Ishikawa (cell line): ENCODE data around the gene SLC35A3.

Experiments
- CEBPB ChIP-seq: IDR thresholded peaks from 2 replicates; pipeline ENCODE4 v1.6.1; 2012
- CREB1 ChIP-seq: IDR thresholded peaks from 2 replicates; pipeline ENCODE4 v1.6.1; 2012; ENCODE audit warnings: low read depth
- EGR1 ChIP-seq: IDR thresholded peaks from 2 replicates; pipeline ENCODE4 v1.6.1; 2012
- EP300 ChIP-seq: IDR thresholded peaks from 2 replicates; pipeline ENCODE4 v1.6.1; 2012; ENCODE audit warnings: borderline replicate concordance
- FOXM1 ChIP-seq: IDR thresholded peaks from 2 replicates; pipeline ENCODE4 v1.6.1; 2012; ENCODE audit warnings: low read depth, borderline replicate concordance
- NFIC ChIP-seq: IDR thresholded peaks from 2 replicates; pipeline ENCODE4 v1.6.1; 2012
- RAD21 ChIP-seq: IDR thresholded peaks from 2 replicates; pipeline ENCODE4 v1.6.1; 2012; ENCODE audit warnings: low read depth
- TAF1 ChIP-seq: IDR thresholded peaks from 2 replicates; pipeline ENCODE4 v1.6.1; 2012; ENCODE audit warnings: low read depth, mild to moderate bottlenecking
- TCF12 ChIP-seq: IDR thresholded peaks from 2 replicates; pipeline ENCODE4 v1.6.1; 2012; ENCODE audit warnings: low read depth
- TEAD4 ChIP-seq: IDR thresholded peaks from 2 replicates; pipeline ENCODE4 v1.6.1; 2012
- YY1 ChIP-seq: IDR thresholded peaks from 2 replicates; pipeline ENCODE4 v1.6.1; 2012; ENCODE audit warnings: low read depth
- ZBTB7A ChIP-seq: IDR thresholded peaks from 2 replicates; pipeline ENCODE4 v1.6.1; 2012; ENCODE audit warnings: low read depth
- TF ChIP-seq, protein P1 (sequence below): IDR thresholded peaks from 2 replicates; pipeline ENCODE4 v1.6.1; 2012
- TF ChIP-seq, protein P2 (sequence below): IDR thresholded peaks from 2 replicates; pipeline ENCODE4 v1.6.1; 2012
- TF ChIP-seq, protein P3 (sequence below): IDR thresholded peaks from 2 replicates; pipeline ENCODE4 v1.6.1; 2012; ENCODE audit warnings: low read depth, mild to moderate bottlenecking

Gene SLC35A3

DNA sequence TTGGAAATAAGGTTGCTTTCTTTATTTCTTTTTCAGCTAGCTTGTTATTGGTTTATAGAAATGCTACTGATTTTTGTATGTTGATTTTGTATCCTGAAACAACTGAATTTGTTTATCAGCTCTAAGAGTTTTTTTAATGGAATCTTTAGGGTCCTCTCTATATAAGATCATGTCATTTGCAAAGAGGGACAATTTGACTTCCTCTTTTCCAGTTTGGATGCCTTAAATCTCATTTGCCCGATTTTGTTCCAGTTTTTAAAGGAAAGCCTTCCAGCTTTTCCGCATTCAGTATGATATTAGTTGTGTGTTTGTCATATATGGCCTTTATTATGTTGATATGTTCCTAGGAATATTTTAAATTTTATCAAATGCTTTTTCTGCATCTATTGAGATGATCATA is 31.7 kb downstream of the SLC35A3 start:
- TF ChIP-seq TEAD4 (no peak), TCF12 (no peak), FOXM1 (no peak), YY1 (no peak), ZBTB7A (no peak), EP300 (no peak), TAF1 (no peak), RAD21 (no peak), CREB1 (no peak), CEBPB (no peak)
- TF ChIP-seq, protein P1, sequence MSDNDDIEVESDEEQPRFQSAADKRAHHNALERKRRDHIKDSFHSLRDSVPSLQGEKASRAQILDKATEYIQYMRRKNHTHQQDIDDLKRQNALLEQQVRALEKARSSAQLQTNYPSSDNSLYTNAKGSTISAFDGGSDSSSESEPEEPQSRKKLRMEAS = no peak

DNA sequence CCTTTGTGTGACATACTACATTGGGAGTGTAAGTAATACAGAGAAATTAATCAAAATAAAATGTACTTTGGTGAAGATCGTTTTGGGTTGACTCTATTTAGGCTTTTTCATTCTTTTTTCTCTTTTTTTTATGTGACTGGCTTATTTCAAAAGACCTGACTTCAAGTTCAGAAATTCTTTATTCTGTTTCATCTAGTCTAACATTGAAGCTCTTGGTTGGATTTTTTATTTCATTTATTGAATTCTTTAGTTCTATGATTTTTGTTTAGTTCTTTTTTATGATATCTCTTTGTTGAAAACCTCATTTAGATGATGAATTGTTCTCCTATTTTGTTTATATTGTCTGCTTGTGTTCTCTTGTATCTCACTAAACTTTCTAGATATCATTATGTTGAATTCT is 35.6 kb downstream of the SLC35A3 start:
- TF ChIP-seq, protein P1 = no peak
- TF ChIP-seq CREB1 (no peak), NFIC (no peak), FOXM1 (no peak), CEBPB (no peak), TCF12 (no peak), RAD21 (no peak), EGR1 (no peak), ZBTB7A (no peak), EP300 (no peak)
- TF ChIP-seq, protein P2, sequence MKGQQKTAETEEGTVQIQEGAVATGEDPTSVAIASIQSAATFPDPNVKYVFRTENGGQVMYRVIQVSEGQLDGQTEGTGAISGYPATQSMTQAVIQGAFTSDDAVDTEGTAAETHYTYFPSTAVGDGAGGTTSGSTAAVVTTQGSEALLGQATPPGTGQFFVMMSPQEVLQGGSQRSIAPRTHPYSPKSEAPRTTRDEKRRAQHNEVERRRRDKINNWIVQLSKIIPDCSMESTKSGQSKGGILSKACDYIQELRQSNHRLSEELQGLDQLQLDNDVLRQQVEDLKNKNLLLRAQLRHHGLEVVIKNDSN = no peak
- TF ChIP-seq, protein P3, sequence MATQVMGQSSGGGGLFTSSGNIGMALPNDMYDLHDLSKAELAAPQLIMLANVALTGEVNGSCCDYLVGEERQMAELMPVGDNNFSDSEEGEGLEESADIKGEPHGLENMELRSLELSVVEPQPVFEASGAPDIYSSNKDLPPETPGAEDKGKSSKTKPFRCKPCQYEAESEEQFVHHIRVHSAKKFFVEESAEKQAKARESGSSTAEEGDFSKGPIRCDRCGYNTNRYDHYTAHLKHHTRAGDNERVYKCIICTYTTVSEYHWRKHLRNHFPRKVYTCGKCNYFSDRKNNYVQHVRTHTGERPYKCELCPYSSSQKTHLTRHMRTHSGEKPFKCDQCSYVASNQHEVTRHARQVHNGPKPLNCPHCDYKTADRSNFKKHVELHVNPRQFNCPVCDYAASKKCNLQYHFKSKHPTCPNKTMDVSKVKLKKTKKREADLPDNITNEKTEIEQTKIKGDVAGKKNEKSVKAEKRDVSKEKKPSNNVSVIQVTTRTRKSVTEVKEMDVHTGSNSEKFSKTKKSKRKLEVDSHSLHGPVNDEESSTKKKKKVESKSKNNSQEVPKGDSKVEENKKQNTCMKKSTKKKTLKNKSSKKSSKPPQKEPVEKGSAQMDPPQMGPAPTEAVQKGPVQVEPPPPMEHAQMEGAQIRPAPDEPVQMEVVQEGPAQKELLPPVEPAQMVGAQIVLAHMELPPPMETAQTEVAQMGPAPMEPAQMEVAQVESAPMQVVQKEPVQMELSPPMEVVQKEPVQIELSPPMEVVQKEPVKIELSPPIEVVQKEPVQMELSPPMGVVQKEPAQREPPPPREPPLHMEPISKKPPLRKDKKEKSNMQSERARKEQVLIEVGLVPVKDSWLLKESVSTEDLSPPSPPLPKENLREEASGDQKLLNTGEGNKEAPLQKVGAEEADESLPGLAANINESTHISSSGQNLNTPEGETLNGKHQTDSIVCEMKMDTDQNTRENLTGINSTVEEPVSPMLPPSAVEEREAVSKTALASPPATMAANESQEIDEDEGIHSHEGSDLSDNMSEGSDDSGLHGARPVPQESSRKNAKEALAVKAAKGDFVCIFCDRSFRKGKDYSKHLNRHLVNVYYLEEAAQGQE = no peak

DNA sequence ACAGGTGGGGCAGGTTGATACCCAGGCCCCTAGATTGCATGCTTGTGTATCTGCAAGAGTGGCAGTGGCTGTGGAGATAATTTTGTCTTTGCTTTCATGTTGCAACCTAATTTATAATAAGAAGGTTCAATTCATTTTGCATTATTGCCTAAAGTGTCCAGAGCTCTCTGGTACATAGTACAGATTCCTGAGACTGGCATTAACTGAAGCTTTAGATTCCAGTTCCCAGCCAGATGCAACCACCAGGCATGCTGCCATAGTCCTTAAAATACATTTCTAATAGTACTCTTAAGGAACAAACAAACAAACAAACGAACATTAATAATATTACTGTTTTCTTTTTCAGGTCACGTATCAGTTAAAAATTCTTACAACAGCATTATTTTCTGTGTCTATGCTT is 36.9 kb downstream of the SLC35A3 start:
- no peak for TF ChIP-seq EGR1
- TF ChIP-seq CEBPB = no peak
- TF ChIP-seq CREB1 = no peak
- TF ChIP-seq YY1 = no peak

DNA sequence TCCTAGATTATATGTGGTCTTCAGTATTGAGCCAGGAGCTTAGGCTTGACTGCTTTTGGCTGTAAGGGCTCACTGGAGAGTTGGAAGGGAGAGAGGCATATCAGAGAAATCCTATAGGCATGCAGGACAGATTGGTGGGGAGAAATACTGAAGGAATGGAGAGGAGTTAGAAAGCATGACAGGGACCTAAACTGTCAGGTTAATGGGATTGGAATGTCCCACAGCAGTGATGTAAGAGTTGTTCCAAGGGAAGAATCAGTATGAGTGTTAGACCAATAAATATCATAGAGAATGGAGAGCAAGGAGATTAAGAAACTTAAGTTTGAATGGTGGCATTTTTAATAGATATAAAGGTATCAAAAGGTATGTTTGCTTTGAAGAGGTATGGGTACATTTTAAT is 39.7 kb downstream of the SLC35A3 start:
- TF ChIP-seq RAD21 = no peak
- TF ChIP-seq, protein P1 = no peak
- TF ChIP-seq EP300 = no peak
- TF ChIP-seq TEAD4 = no peak
- no peak for TF ChIP-seq EGR1
- no peak for TF ChIP-seq CEBPB
- no peak for TF ChIP-seq NFIC
- TF ChIP-seq FOXM1 = no peak

DNA sequence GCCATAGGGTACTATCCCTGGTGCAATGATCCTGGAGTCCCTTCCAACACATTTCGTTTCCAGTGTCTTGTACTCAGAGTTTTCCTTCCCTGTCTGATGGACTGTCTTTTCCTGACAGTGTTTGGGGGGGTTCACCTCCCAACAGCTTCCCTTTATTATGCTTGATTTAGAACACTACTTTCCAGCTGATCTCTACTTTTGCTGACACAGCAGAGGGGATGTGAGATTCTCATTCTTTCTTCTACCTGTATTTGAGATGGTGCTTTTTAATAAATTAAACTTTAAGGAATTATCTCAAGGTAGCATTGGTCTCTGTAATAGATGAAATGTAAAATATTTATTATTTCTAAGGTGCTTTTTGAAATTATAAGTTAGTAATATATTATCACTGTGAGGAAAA is 41.0 kb downstream of the SLC35A3 start:
- no peak for TF ChIP-seq TAF1
- TF ChIP-seq, protein P1 = no peak
- TF ChIP-seq TEAD4 = no peak
- TF ChIP-seq, protein P2 = no peak
- no peak for TF ChIP-seq NFIC
- no peak for TF ChIP-seq TCF12
- TF ChIP-seq CREB1 = no peak
- no peak for TF ChIP-seq RAD21
- TF ChIP-seq, protein P3 = no peak
- TF ChIP-seq YY1 = no peak
- TF ChIP-seq CEBPB = no peak
- no peak for TF ChIP-seq EGR1

DNA sequence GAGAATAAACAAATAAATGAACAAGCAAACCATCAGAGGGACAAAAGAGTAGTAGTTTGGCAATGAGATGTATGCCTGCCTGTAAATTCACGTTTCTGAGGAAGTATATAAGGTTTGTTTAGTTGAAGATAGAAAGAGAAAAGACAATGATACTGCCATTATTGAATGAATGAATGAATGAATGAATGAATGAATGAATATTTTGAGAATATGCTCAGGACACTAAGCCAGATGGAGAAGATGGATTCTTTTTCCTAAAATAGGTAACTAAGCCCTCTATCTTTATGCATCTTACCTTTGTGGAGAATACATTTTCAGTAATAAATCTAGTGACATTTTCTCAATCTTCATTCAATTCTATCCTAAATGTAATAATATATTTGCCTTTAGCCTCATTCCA is 49.4 kb downstream of the SLC35A3 start:
- TF ChIP-seq RAD21 (no peak), TCF12 (no peak), TAF1 (no peak)
- TF ChIP-seq, protein P2 = no peak
